Measurements from ENCODE around the gene GDPD5.

GDPD5 gene

DNA sequence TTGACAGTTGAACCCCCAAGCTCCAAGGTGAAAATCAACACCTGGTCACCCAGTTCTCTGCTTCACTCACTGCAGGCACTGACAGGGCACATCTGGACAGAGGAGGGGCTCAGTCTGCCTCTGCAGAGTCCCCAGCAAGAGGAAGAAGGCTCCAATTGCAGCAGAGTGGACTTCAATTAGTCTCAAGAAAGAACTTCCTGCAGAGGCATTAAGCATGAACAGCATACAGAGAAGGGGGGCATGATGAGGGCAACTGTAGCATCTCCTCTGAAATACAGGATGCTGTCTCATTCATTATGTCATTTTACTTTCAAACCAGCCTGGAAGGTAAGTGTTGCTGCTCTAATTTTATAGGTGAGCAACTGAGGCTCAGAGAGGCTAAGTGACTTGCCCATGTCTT, 11.1 kb downstream of the GDPD5 start:
- no peak for DNase-seq
- Histone ChIP-seq H3K4me1 (ENCODE audit: control insufficient read depth, insufficient read depth, low read length, poor library complexity, severe bottlenecking) (peaks cover 39% of the 10 kb centered on the region), H3K36me3 (ENCODE audit: control insufficient read depth, insufficient read depth, low read length) (no peaks in the 10 kb centered on the region), H3K27me3 (replicated peaks; ENCODE audit: control insufficient read depth, insufficient read depth, low read length, poor library complexity, severe bottlenecking) (no peaks in the 10 kb centered on the region), H3K9me3 (ENCODE audit: control insufficient read depth, low read length) (no peaks in the 10 kb centered on the region), H3K4me3 (ENCODE audit: insufficient read depth, low read depth, low read length, poor library complexity, severe bottlenecking) (no peak overlapping the region), H3K27ac (ENCODE audit: insufficient read depth, low read length, poor library complexity, severe bottlenecking) (no peak overlapping the region)

DNA sequence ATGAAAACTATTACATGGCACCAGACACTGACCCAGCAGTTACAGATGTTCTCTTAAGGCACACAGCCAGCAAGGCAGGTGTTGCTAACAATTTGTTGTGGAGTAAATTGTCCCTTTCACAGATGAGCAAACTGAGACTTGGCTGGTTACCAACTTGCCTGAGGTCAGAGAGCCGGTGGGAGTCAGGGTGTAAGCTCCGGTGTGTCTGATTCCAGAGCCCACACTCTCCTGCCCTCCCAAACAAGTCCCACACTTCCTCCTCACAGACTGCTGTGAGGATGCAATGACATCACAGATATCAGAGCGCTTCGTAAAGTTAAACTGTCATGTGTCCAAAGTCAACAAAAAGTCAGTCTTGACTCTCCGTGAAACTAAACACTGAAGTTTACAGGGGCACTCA, 12.5 kb downstream of the GDPD5 start:
- no peak overlapping the region for H3K27ac ChIP-seq (ENCODE audit: insufficient read depth, low read length, poor library complexity, severe bottlenecking)
- peaks cover 46% of the 10 kb centered on the region for H3K4me1 ChIP-seq (ENCODE audit: control insufficient read depth, insufficient read depth, low read length, poor library complexity, severe bottlenecking)
- no peaks in the 10 kb centered on the region for H3K36me3 ChIP-seq (ENCODE audit: control insufficient read depth, insufficient read depth, low read length)
- no peak overlapping the region for H3K4me3 ChIP-seq (ENCODE audit: insufficient read depth, low read depth, low read length, poor library complexity, severe bottlenecking)
- H3K27me3 ChIP-seq (replicated peaks; ENCODE audit: control insufficient read depth, insufficient read depth, low read length, poor library complexity, severe bottlenecking): no peaks in the 10 kb centered on the region
- no peaks in the 10 kb centered on the region for H3K9me3 ChIP-seq (ENCODE audit: control insufficient read depth, low read length)
- no peak for DNase-seq

DNA sequence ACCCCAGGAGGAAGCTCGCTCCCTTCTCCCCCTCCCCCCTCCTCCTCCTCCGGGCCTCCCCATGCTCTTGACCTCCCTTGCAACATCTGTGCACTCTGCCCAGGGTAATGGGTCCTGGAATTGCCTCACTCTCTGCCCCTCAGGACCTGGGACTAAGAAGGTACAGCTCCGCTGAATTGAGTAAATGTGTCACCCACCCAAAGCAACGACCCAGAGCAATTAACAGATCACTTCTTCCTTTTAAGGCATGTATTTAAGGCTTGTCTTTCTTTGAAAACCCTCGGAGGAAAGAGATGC, 15.1 kb downstream of the GDPD5 start:
- no peak overlapping the region for H3K4me3 ChIP-seq (ENCODE audit: insufficient read depth, low read depth, low read length, poor library complexity, severe bottlenecking)
- no peak for DNase-seq
- peaks cover 37% of the 10 kb centered on the region for H3K4me1 ChIP-seq (ENCODE audit: control insufficient read depth, insufficient read depth, low read length, poor library complexity, severe bottlenecking)
- no peaks in the 10 kb centered on the region for H3K27me3 ChIP-seq (replicated peaks; ENCODE audit: control insufficient read depth, insufficient read depth, low read length, poor library complexity, severe bottlenecking)
- no peak overlapping the region for H3K27ac ChIP-seq (ENCODE audit: insufficient read depth, low read length, poor library complexity, severe bottlenecking)
- H3K36me3 ChIP-seq (ENCODE audit: control insufficient read depth, insufficient read depth, low read length): no peaks in the 10 kb centered on the region
- no peaks in the 10 kb centered on the region for H3K9me3 ChIP-seq (ENCODE audit: control insufficient read depth, low read length)

DNA sequence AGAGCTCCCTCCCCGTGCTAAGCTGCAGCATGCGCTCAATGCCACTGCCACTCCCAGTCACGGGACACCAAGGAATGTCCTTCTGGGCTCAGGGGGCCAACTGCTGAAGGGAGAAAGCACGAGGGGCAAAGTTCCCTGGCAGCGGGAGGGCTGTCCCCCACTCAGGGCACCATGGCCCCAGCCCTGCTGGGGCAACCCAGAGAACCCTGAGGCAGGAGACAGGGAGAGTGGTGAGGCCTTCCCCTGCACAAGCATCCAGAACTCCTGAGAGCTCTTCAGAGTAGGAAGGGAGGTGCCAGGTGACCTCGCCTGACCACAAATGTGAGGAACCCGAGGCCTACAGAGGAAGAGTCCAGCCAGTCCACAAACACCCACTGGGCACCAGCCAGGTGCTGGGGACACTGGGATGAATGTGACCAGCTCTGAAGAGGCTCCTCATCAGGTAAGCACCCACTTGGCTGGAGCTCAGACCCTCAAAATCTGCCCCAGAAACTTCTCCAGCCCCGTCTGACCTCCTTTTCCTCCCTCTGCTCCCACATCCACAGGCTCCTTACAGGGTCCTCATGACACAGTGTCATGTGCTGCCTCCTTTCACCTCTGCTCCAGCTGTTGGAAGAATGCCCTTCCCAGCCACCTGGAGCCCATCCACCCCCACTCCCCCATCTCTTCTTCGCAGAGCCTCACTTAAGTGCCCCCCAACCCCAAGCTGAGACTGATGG, 15.6 kb downstream of the GDPD5 start:
- Histone ChIP-seq H3K9me3 (ENCODE audit: control insufficient read depth, low read length) (no peaks in the 10 kb centered on the region), H3K36me3 (ENCODE audit: control insufficient read depth, insufficient read depth, low read length) (no peaks in the 10 kb centered on the region), H3K27me3 (replicated peaks; ENCODE audit: control insufficient read depth, insufficient read depth, low read length, poor library complexity, severe bottlenecking) (no peaks in the 10 kb centered on the region), H3K4me3 (ENCODE audit: insufficient read depth, low read depth, low read length, poor library complexity, severe bottlenecking) (no peak overlapping the region), H3K4me1 (ENCODE audit: control insufficient read depth, insufficient read depth, low read length, poor library complexity, severe bottlenecking) (peaks cover 37% of the 10 kb centered on the region), H3K27ac (ENCODE audit: insufficient read depth, low read length, poor library complexity, severe bottlenecking) (peak overlapping the region; percentile 11)
- DNase-seq: no peak

DNA sequence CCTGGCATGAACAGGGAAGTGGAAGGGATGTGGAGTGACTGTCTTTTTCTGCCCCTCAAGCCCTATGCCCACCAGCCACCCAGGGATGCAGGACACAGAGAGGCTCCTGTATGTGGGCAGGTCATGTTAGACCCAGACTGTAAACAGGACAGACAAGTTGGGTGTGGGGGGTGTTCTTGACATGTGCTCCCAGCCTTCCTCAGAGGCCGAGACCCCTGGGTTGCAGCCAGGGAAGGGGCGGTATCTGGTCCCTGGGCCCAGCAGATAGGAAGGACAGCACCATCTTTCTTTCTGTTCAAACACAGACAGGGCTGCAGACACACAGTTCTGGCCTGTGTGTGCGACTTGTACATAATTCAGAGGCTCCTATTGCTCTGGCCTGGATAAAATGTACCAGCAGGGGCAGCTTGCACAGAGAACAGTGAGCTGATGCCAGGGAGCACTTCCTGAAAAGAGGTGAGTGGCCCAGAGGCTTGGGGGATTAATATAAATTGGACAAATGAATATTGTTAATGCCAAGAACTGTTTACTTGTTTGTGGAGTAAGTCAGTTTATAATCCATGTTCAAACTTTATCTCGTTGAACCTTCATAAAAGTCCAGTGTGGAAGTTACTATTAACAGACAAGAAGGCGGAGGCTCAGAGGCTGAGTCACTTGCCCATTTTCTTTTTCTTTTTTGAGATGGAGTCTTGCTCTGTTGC, 16.6 kb downstream of the GDPD5 start:
- H3K4me1 ChIP-seq (ENCODE audit: control insufficient read depth, insufficient read depth, low read length, poor library complexity, severe bottlenecking): peaks cover 32% of the 10 kb centered on the region
- peak overlapping the region; percentile 61 for H3K27ac ChIP-seq (ENCODE audit: insufficient read depth, low read length, poor library complexity, severe bottlenecking)
- H3K36me3 ChIP-seq (ENCODE audit: control insufficient read depth, insufficient read depth, low read length): no peaks in the 10 kb centered on the region
- no peaks in the 10 kb centered on the region for H3K27me3 ChIP-seq (replicated peaks; ENCODE audit: control insufficient read depth, insufficient read depth, low read length, poor library complexity, severe bottlenecking)
- no peak overlapping the region for H3K4me3 ChIP-seq (ENCODE audit: insufficient read depth, low read depth, low read length, poor library complexity, severe bottlenecking)
- H3K9me3 ChIP-seq (ENCODE audit: control insufficient read depth, low read length): no peaks in the 10 kb centered on the region
- no peak for DNase-seq

DNA sequence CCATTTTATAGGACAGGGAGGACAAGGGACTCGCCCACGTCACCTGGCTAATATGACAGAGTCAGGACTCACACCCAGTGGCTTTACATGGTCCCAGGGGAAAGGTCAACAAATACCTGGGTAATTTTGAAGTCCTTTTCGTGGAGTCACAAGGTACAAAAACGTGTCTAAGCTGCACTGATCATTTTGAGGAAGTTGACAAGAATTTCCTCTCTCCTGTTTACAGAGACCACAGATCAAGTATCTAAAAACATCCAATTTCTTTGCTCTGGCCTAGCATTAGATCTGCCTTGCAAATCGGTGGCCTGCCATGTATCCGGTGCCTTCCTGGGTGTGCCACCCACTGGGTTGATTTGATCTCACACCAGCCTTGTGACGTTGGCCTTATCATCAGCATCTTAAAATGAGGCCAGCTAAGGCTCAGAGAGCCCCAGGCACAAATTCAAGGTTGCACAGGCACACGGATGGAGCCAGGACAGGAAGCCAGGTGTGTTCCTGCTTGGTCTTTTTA, 17.6 kb downstream of the GDPD5 start:
- no peak overlapping the region for H3K4me3 ChIP-seq (ENCODE audit: insufficient read depth, low read depth, low read length, poor library complexity, severe bottlenecking)
- H3K27me3 ChIP-seq (replicated peaks; ENCODE audit: control insufficient read depth, insufficient read depth, low read length, poor library complexity, severe bottlenecking): no peaks in the 10 kb centered on the region
- H3K9me3 ChIP-seq (ENCODE audit: control insufficient read depth, low read length): no peaks in the 10 kb centered on the region
- H3K36me3 ChIP-seq (ENCODE audit: control insufficient read depth, insufficient read depth, low read length): no peaks in the 10 kb centered on the region
- peak overlapping the region; percentile 61 for H3K27ac ChIP-seq (ENCODE audit: insufficient read depth, low read length, poor library complexity, severe bottlenecking)
- peaks cover 32% of the 10 kb centered on the region for H3K4me1 ChIP-seq (ENCODE audit: control insufficient read depth, insufficient read depth, low read length, poor library complexity, severe bottlenecking)
- DNase-seq: peak; percentile 38 to 59 (median 56)

DNA sequence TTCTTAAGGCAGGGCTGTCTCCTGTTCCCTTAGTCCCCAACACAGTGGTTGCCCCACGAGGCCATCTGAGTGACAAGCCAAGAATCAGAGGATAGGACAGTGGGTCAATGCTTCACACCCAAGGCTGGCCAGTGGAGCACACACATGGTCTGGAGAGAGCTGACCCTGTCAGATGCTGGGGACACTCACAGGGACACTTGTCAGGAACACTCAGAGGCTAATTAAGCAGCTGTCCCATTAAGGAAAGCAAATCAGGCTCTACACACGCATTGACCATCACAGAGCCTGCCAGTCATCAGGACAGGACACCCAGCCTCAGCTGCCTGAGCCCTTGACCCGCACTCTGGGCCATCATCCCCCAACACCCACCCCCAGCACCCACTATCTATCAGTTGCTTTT, 18.2 kb downstream of the GDPD5 start:
- H3K4me1 ChIP-seq (ENCODE audit: control insufficient read depth, insufficient read depth, low read length, poor library complexity, severe bottlenecking): peaks cover 32% of the 10 kb centered on the region
- no peak for DNase-seq
- H3K4me3 ChIP-seq (ENCODE audit: insufficient read depth, low read depth, low read length, poor library complexity, severe bottlenecking): no peak overlapping the region
- H3K36me3 ChIP-seq (ENCODE audit: control insufficient read depth, insufficient read depth, low read length): no peaks in the 10 kb centered on the region
- H3K9me3 ChIP-seq (ENCODE audit: control insufficient read depth, low read length): no peaks in the 10 kb centered on the region
- H3K27me3 ChIP-seq (replicated peaks; ENCODE audit: control insufficient read depth, insufficient read depth, low read length, poor library complexity, severe bottlenecking): no peaks in the 10 kb centered on the region
- H3K27ac ChIP-seq (ENCODE audit: insufficient read depth, low read length, poor library complexity, severe bottlenecking): peak overlapping the region; percentile 61

DNA sequence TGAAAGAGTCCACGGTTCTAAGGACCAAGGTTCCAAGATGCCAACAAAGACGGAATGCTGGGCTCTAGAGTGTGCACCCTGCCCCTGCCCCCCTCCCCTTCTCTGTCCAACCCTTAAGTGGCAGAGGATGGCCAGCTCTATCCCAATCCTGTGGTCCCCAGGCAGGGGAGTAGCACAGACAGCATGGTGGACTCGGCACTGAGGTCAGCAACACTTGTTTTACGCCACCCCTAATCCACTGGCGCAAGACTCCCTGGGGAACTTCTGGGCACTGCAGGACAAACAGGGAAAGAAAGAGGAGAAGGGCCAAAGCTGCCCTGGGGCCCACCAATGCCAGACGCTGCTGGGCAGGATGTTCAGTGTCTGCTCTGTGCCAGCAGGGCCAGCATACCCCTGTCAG, 18.9 kb downstream of the GDPD5 start:
- no peak for DNase-seq
- peak overlapping the region; percentile 61 for H3K27ac ChIP-seq (ENCODE audit: insufficient read depth, low read length, poor library complexity, severe bottlenecking)

DNA sequence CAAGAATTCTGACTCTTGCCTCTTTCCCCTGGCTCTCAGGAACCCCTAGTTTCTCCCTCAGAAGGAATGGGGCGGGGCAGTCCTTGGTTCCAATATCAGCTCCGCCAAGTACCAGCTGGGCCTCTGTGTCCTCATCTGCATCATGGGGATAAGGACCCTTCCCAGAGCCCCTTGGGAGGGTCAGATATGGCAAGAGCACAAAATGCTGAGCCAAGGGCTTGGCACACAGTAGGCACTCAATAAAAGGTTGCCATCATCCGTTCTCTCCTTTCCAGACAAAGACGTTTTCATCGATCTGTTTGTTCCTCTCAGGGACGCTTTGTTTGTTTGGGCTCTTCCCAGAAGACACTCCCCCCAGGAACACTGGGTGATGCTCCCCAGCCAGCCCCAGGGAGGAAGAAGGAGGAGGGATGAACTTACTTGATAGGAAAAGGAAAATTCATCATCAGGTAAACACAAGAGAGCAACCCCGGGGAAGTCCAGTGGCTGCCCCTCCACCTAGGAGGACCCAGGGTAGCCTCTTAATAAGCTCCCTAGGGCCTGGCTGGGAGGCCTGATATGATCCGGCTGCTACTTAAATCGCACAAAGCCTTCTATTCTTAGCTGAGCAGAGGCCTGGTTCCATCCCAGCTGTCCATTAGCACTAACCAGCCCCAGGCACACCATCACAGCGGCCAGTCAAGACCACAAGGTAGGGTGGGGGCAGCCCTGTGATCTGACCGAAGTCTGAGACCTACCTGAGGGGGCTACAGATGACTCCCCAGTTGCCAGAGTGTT, 19.6 kb downstream of the GDPD5 start:
- Histone ChIP-seq H3K27me3 (replicated peaks; ENCODE audit: control insufficient read depth, insufficient read depth, low read length, poor library complexity, severe bottlenecking) (no peaks in the 10 kb centered on the region), H3K4me3 (ENCODE audit: insufficient read depth, low read depth, low read length, poor library complexity, severe bottlenecking) (no peak overlapping the region), H3K9me3 (ENCODE audit: control insufficient read depth, low read length) (no peaks in the 10 kb centered on the region), H3K27ac (ENCODE audit: insufficient read depth, low read length, poor library complexity, severe bottlenecking) (no peak overlapping the region), H3K36me3 (ENCODE audit: control insufficient read depth, insufficient read depth, low read length) (no peaks in the 10 kb centered on the region), H3K4me1 (ENCODE audit: control insufficient read depth, insufficient read depth, low read length, poor library complexity, severe bottlenecking) (peaks cover 33% of the 10 kb centered on the region)
- DNase-seq: no peak

More for the DNA sequence above, 18.9 kb downstream of the GDPD5 start:
- Histone ChIP-seq H3K4me3 (ENCODE audit: insufficient read depth, low read depth, low read length, poor library complexity, severe bottlenecking) (no peak overlapping the region), H3K36me3 (ENCODE audit: control insufficient read depth, insufficient read depth, low read length) (no peaks in the 10 kb centered on the region), H3K4me1 (ENCODE audit: control insufficient read depth, insufficient read depth, low read length, poor library complexity, severe bottlenecking) (peaks cover 32% of the 10 kb centered on the region), H3K27me3 (replicated peaks; ENCODE audit: control insufficient read depth, insufficient read depth, low read length, poor library complexity, severe bottlenecking) (no peaks in the 10 kb centered on the region), H3K9me3 (ENCODE audit: control insufficient read depth, low read length) (no peaks in the 10 kb centered on the region)

DNA sequence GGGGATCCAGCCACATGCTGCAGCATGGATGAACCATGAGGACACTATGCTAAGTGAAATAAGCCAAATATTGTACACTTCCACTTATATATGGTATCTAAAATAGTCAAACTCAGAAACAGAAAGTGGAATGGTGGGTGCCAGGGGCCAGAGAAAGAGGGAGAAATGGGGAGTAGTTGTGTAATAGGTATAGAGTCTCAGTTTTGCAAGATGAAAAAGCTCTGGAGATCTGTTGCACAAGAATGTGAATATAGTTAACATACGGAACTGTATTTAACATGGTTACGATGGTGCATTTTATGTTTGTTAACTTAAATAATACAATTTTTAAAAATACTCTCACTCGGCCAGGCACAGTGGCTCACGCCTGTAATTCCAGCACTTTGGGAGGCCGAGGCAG, 21.2 kb downstream of the GDPD5 start:
- Histone ChIP-seq H3K4me1 (ENCODE audit: control insufficient read depth, insufficient read depth, low read length, poor library complexity, severe bottlenecking) (peaks cover 30% of the 10 kb centered on the region), H3K4me3 (ENCODE audit: insufficient read depth, low read depth, low read length, poor library complexity, severe bottlenecking) (no peak overlapping the region), H3K9me3 (ENCODE audit: control insufficient read depth, low read length) (no peaks in the 10 kb centered on the region), H3K27me3 (replicated peaks; ENCODE audit: control insufficient read depth, insufficient read depth, low read length, poor library complexity, severe bottlenecking) (no peaks in the 10 kb centered on the region), H3K27ac (ENCODE audit: insufficient read depth, low read length, poor library complexity, severe bottlenecking) (no peak overlapping the region), H3K36me3 (ENCODE audit: control insufficient read depth, insufficient read depth, low read length) (no peaks in the 10 kb centered on the region)
- DNase-seq: no peak
